HG03457 (cell line): ENCODE data around the gene CLIC1.

Source experiments
- ATAC-seq: cut with Tn5 transposase; IDR thresholded peaks from one replicate; pipeline ENCODE4 v1.9.1; 2021; ENCODE audit warnings: moderate number of reproducible peaks; ENCODE audit not compliant: unreplicated experiment

CLIC1 gene

DNA sequence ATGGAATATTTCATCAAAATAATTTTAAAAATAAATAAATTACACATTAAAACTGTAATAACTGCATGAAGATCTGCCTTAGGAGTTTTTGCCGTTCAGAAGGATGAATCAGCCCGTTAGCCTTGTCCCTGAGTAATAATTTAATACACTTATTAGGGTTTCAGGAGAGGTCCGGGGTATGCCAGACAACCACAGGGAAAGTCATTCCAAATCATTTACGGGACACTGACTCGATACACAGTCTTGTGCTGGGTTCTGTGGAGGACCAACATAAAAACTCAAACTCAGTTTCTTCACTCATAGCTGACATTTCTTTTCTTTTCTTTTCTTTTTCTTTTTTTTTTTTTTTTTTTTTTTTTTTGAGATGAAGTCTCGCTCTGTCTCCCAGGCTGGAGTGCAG lies 30.4 kb downstream of the CLIC1 start:
- ATAC-seq, result no peak

DNA sequence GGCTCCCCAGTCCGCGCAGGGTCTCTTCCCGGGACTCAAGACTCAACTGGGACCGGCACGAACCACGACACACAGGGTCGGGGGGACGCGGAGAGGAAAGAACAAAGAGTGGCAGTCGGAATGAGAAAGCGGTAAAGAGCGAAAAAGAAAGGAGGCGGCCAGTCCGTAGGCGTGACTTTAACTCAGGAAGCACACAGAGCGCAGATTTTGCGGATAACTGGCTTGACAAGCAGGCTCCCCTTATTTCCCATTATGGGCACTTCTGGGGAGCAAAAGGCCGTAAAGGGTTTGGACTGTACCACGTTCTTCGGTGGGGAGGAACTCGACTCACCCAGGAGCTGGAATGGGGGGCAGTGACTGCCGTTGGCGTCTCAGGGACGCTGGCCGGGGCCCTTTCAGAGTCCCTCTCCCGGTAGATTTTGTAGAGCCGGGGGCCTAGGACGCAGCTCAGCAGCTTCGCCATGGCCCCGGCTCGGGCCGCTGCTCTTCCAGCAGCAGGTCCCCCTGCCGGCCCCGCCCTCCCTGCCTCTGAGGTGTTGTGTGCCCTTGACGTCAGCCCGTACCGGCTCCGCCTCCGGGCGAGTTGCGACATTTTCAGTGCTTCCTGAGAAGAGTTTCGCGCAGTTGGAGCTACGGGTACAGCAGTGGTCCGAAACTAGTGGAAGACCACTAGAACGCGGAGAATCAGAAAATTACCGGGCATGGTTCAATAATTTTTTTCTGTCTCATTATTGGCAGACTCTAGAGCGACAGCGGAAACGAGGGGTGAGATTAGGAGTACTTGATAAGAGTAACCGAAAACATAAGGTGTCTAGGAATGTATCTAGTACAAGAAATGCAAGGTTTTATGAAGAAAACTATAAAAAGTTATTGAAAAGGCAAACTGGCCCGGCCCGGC lies 33.3 kb downstream of the CLIC1 start, which contains the start of gene ABHD16A:
Gene ABHD16A (minus strand): TSS at position 506 of the 898 bp plus-strand sequence. CDS start 43 bp downstream, at position 463.
- no peak for ATAC-seq

DNA sequence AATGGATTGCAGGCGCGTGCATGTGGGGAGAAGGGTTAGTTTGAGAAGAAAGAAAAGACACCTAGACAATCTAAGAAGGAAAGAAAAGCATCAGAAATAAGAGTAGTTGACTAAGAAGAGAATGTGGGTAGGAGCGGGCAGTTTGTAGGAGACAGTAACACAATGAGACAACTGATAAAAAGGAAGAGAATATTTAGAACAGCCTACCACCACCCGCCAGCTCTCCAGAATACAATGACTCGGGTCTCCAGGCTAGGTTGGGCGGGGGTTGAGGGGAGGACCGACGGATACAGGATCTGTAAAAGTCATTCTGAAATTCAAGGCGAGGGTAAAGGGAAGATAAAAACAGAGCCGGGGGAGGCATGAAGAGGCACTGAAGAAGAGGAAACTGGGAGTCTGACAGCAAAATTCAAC lies 33.9 kb downstream of the CLIC1 start:
- no peak for ATAC-seq

DNA sequence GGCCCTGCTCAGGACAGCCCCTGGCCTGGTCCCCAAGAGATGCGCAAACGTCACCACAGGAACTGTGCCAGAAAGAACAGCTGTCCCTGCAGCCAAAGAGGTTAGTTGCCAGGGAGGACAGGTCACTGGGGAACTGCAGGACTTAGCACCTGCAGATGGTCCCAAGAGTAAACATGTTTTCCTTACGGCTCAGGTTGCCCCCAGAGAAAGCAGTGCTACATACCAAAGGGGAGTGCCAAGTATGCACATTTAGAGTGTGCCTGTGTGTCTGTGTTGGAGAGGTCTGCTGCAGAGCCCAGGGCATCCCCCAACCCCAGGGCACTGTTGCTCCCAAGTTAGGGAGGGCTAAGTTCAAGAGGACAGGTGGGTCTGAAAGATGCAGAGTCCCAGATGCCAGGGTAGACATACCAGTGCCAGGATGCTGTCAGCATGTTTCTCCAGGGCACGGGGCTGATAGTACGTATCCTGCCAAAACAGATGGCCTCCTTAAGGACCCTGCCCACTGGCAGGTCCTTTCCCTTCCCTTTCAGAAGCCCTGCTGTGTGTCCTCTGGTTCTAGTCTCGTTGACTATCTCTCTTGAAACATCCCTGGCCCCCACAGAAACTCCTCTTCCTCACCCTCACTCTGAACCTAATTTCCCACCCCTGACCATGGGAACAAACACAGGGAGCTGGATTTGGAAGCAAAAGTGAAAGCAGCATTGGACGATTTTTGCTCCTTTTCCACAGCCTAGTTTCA lies 34.5 kb downstream of the CLIC1 start:
- ATAC-seq, result no peak

DNA sequence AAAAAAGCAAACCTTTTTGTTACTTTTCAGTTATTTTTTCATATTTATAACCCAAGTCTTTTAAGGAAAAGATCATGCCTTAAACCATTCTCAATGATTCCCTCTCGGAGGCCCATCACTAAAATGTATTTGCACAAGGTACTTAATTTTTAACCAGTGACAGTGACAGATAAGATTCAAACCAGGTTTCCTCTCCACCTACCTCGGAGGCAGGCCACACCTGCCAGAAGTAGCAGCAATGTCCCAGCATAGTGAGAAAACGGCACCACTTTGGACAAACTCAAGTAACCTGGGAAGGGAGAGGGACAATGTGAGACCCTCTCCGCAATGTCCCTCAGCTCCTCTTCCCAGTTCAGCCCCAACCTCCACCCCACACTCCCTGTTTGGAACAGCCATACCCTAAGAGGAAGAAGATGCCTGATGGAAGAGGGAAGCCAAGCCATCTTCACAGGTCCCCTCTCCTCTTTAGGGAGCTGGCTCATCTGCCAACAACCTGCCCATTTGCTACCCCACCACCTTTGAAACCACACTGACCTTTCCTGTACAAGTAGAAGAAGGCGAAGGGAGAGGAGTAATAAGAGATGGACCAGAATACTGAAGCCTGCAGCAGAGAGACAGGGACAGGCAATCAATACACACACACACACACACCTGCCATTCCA lies 35.5 kb downstream of the CLIC1 start:
- no peak for ATAC-seq

DNA sequence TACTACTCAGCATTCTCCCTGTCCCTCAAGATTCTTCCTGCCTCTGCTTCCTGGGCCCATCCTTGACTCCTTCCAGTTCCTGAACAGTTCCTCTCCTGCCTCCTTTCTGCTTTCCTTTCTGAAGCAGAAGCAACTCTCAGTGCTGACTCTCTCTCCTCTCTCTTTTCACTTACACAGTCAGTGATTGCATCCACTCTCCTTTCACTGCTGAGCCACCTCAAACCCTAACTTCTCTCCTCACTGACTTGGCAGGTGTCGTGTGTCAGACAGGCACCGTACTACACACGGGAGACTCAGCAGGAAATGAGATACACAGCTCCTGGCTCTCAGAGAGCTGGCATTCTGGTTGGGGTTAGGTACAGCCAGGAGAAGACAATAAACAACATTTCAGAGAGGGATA lies 38.8 kb downstream of the CLIC1 start:
- no peak for ATAC-seq

DNA sequence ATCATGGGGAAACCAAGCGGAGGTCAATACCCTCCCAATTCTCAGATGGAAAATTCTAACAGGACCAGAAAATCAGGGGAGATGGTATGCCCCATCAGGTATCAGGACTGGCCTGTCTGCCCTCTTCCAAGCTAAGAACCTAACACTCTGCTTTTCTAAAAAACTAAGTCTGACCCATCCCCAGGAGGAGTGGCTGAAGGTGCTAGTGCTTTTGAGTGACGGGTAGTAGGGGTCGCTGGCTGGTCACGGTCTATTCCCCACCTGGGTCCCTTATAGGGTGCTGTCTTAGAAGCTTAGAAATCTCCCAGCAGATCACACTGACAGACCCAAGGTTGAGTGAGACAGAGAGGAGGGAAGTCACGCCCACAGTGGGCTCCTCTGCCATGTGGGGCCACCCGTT lies 42.8 kb downstream of the CLIC1 start:
- no peak for ATAC-seq

DNA sequence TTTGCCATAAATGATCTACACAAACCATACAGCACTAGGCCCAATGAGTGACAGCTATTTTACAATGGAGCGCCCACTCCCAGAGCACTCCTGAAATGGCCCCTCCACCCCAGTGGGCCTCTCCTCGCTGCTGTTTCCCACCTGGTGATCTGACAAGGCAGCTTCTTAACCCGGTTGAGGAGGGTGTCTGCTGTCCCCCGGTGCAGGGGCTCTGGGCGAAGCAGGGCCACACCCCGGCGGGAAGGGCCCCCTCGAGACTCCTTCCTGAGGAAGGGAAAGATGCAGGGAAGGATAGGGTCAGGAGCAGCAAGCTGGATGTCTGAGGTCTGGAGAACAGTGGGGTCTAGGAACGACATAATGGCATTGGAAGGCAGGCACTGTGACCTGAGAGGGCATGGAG lies 43.4 kb downstream of the CLIC1 start:
- ATAC-seq, result no peak

DNA sequence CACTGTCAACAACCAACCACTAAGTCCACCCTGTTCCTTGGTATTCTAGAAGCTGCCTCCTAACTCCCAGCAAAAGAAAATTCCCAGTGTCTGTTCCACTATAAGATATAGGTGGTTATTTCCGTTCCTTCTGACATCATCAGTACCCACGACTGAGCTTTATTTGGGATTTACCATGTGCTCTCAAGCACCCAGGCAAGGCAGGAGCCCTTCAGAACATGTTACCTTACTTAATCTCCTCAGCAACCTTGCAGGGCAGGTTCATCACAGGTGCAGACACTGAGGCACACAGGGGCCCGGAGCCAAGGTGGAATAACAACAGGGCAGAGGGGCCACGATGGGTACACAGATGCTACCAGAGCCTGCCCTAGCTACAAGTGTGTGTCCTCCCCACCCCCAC lies 44.0 kb downstream of the CLIC1 start:
- ATAC-seq, result no peak

DNA sequence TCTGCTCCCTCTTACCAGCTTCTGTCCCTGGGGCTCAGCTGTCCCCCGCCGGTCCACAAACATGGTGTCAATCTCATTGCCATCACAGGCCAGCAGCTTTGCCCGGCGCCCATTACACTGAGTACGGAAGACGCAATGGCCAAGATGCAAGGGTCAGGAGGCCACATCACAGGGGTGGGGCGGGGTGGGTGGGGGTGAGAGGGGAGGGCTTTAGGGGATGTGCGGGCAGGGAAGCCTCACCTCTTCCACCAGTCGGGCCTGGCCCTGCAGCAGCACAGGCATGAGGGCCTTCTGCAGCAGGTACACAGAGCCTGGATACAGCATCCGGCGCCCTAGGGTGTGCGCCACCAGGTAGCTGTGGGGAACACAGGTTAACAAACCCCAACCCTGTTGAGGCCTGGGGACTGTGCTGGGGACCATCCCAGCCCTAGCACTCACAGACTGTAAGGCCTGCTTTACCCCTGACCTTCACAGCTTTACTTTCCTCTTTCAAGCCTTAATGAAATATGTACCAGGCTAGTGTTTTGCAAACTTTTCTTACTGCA lies 44.7 kb downstream of the CLIC1 start:
- ATAC-seq, result no peak

DNA sequence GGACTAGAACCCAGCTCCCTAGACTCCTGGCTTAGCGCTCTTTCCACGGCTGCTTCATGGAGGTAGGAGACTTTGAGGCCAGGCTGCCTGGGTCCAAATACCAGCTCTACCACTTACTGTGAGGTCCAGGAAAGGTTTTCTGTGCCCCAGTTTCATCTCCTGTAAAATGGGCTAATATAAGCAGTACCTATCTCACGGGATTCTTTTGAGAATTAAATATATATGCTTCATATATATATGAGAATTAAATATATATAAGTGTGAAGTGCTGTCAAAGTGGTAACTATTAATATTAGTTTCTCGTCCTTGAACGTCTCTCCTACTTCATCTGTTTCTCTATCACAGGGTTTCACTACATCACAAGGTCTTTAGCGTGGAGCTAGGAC lies 45.3 kb downstream of the CLIC1 start:
- ATAC-seq, result no peak

DNA sequence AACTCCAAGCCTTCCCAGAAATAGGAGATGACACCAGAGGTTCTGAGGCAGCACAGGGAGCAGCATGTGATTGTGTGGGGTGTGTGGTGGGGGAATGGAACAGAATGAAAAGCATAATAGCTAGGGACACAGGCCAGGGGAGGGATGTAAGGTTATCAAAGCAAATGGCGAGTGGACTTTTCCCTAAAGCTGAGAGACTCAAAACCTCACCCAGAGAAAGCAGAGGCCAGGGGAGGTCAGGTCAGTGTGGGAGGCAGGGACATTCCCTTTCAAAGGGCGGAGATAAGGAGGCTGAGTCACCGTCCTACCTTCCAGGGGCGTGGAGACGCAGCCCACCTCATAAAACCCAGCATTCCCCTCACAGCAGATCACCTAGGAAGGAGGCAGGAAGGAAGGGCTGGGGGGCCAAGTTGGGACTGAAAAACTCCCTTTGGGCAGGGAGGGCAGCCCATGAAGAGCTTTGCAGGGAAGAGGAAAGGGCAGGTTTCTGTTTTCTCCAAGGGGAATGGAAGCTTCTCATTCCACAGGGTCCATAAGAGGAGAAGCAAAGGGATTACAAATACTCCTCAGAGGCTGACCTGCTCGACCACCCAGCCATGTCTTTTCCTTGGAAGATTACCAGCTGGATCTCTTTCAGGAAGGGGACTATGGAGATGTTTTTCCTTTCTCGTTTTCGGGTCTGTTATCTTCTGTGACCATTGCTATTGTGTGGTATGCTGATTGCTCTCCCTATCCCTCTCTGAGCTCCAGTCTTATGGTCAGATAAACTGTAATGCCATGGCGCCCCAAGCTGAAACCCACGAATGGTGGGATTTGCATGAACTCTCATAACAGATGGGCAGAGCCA lies 45.9 kb downstream of the CLIC1 start:
- no peak for ATAC-seq

DNA sequence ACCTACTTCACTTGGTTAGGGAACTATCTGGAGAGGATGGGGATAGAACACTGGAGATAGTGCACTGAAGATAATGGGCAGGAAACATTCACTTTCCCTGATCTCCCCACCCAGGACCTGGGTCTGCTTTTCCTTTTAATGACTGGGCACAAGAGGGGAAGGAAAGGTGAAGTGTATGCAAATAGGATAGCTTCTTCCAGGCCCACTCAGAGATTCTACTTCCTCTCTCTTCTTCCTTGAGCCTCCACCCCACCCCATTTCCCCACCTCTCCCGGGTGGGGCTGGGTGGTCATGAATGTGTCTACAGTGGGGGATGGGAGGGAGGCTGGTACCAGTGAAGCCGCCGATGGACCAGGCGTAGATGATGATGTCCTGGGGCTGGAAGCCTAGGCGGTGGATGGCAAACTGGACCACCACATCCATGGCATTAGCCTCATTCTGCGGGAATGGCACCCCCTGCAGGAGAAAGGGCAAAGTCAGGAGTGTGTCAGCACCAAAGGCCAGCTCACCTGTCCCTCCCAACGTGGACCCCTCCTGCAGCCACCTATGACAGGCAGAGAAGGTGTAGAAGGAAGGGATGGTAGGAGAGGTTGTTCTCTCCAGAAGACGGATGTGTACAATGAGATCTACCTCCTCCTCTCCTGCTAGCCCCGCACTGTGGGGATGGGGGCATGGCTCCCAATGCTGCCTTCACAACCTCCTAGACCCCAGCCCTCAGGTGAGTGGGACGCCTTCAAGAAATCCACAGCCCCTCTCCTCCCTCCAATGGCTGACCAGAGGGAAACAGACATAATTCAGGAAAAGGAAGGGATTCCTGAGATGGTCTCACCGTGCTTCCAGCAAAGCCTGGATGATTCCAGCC lies 46.9 kb downstream of the CLIC1 start:
- ATAC-seq, result no peak

DNA sequence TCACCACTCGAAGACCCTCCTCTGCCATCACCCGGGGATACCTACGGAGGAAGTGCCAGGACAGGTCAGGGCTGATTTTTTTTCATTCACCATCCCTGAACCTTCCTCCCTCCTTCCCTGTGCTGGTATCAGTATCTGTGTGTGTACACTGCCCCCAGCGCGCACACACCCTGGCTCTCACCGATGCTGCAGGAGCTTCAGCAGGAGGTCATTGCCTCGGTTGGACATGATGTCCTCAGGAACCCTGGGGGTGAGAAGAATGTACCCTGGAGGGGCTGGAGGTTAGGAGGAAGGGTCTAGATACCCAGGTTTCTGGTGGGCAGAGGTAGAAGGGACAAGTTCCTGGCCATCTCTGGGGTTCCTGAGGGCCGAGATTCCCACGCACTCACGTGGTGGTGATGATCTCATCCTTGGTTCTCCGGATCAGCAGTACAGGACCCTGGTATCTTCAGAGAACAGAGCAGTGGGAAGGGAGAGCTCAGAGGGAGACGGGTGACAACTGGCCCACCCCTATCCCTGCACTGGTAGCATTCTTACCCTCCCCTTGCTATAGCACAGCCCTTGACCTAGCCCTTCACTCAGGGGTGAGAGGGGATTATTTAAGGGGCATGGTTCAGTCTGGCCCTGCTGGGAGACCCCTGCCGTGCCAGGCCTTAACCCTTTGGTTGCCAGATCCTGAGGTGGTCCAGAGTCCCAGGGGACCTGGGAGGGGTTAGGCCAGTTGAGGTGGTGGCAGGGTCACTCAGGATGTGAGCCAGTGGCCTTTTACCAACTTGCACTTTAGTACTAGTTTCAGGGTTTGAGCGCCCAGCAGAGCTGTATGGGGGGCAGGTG lies 48.3 kb downstream of the CLIC1 start:
- ATAC-seq, result no peak

DNA sequence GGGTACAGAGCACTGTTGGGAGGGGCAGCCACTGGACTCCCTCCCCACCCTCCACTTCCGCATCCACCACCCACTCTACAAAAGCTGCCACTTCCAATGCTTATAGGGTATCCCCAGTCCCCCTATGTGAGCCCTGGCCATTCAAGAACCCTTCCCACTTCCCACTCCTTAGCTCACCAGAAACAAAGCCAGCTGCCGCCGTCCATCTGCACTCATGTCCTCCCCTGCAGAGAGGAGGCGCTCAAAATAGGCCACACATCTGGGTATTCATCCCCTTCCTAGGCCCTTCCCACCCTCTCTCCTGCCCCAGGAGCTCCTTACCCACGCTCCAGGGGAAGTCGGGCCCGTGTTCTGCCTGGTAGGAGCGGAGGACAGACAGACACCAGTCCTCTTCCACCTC lies 49.0 kb downstream of the CLIC1 start:
- ATAC-seq, result no peak

DNA sequence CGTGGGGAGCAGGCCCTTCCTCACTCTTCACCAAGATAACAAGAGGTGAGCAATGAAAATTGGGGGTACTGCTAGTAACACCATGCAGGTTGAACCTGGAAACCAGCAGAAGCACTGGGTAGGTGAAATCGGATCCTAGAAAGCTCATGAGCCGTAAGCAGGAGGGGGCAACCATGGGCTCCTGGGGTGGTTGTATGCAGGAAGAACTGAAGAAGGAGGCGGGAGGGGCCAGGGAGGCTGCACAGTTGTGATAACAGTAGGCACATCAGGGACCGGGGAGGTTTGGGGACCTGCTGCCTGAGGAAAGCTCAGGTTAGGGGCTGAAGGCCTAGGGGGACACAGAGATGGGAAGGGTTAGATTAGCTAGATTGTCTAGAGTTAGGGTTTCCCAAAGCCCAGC lies 49.8 kb downstream of the CLIC1 start:
- ATAC-seq, result no peak

DNA sequence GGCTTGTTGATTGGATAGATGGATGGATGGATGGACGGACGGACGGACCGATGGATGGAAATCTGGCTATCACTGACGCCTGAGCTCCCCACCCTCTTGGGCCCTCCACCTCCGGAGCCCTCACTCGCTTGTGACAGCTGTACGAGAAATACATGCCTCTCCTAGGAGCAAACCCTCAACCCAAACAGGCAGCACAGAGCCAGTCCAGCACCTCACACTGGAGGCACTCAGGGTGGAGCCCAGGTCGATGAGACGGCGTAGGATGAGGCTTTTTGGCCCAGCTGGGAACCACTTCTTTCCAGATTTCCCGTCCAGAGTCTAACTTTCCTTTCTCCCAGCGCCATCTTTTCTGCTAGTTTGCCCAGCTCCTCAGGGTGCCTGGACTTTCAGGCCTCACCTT lies 52.7 kb downstream of the CLIC1 start:
- no peak for ATAC-seq

DNA sequence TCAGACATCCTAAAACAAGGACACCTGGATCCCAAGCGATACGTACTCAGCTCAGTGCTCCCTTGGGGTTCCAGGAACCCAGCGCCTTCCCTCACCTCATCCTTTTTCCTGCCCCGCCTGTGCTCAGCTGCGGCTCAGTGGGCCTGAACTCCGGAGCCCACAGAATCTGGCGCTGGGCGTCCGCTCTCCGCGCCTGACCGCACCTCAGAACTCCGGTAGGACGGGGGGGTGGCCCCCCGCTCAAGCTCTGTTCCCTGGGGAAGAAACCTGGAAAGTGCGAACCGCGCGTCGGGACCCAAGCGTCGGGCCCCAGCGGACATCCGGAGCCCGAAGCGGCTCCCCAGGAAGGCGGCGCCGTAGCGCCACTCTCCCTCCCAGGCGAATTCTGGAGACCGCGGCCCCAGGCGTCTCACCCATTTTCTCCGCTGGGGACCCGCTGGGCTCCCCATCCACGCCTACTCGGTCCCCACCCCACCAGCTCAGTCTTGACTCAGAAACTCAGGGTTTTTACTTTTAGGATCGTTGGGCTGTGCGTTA lies 55.1 kb downstream of the CLIC1 start:
- ATAC-seq, result no peak
